ENCODE measurements around the gene NELL2.
A peak's percentile ranks its signal among the peaks of the same experiment; 100 is the strongest.

Gene NELL2

GRCh38 chr12:44697511-44697910 lies 178.6 kb downstream of the NELL2 start:
- no peaks in the 10 kb centered on the region for H3K4me1 ChIP-seq (ENCODE audit: control insufficient read depth, insufficient read depth, low read depth, low read length)
- no peaks in the 10 kb centered on the region for H3K79me1 ChIP-seq (replicated peaks; ENCODE audit: low read length, poor library complexity, severe bottlenecking)
- no peak overlapping the region for H2BK120ac ChIP-seq (ENCODE audit: low read depth, low read length)
- no peak overlapping the region for H3K9ac ChIP-seq (ENCODE audit: low read length)
- H3K4ac ChIP-seq (ENCODE audit: low read depth in 1 of 2, low read length in 2 of 2) = no peak overlapping the region
- H3K4me2 ChIP-seq (ENCODE audit: low read length, poor library complexity, severe bottlenecking) = no peak overlapping the region
- H3K27me3 ChIP-seq (ENCODE audit: control insufficient read depth in 1 of 2, insufficient read depth in 1 of 2, low read length in 2 of 2) = no peaks in the 10 kb centered on the region
- H3K4me3 ChIP-seq (ENCODE audit: insufficient read depth in 1 of 2, low read depth in 1 of 2, low read length in 2 of 2) = no peak overlapping the region
- H3K9me3 ChIP-seq (ENCODE audit: control insufficient read depth, low read length) = no peaks in the 10 kb centered on the region
- no peak overlapping the region for H3K14ac ChIP-seq (ENCODE audit: low read length in 2 of 2)
- no peak overlapping the region for H3K18ac ChIP-seq (ENCODE audit: low read depth in 1 of 2, low read length in 2 of 2)
- H3K27ac ChIP-seq (ENCODE audit: low read length, poor library complexity, severe bottlenecking) = no peak overlapping the region
- no peak overlapping the region for H4K91ac ChIP-seq (ENCODE audit: low read length)
- H2AFZ ChIP-seq (ENCODE audit: low read depth, low read length) = no peak overlapping the region
- WGBS = no CpG with 5 or more reads among the region's 2 CpGs
- no peak overlapping the region for H4K8ac ChIP-seq (ENCODE audit: low read length)
- no peak overlapping the region for H2BK5ac ChIP-seq (ENCODE audit: low read depth, low read length, poor library complexity, severe bottlenecking)
- H3K23ac ChIP-seq (ENCODE audit: low read length in 2 of 2) = no peak overlapping the region
- H2BK15ac ChIP-seq (ENCODE audit: low read depth, poor library complexity, severe bottlenecking) = no peak overlapping the region
- DNase-seq = no peak
- H3K36me3 ChIP-seq (ENCODE audit: control insufficient read depth in 1 of 2, insufficient read depth in 2 of 2, low read depth in 1 of 2, low read length in 2 of 2) = no peaks in the 10 kb centered on the region
- H2BK12ac ChIP-seq (ENCODE audit: low read length in 2 of 2) = no peak overlapping the region
- no peak overlapping the region for H2AK5ac ChIP-seq (ENCODE audit: low read length, severe bottlenecking)

GRCh38 chr12:44696542-44696941 lies 179.6 kb downstream of the NELL2 start:
- H3K4ac ChIP-seq (ENCODE audit: low read depth in 1 of 2, low read length in 2 of 2) = no peak overlapping the region
- peak; percentile 58 for DNase-seq
- H3K4me1 ChIP-seq (ENCODE audit: control insufficient read depth, insufficient read depth, low read depth, low read length) = no peaks in the 10 kb centered on the region
- H3K14ac ChIP-seq (ENCODE audit: low read length in 2 of 2) = no peak overlapping the region
- no peaks in the 10 kb centered on the region for H3K36me3 ChIP-seq (ENCODE audit: control insufficient read depth in 1 of 2, insufficient read depth in 2 of 2, low read depth in 1 of 2, low read length in 2 of 2)
- H3K9me3 ChIP-seq (ENCODE audit: control insufficient read depth, low read length) = no peaks in the 10 kb centered on the region
- no peak overlapping the region for H2AK5ac ChIP-seq (ENCODE audit: low read length, severe bottlenecking)
- no peak overlapping the region for H3K18ac ChIP-seq (ENCODE audit: low read depth in 1 of 2, low read length in 2 of 2)
- H2BK15ac ChIP-seq (ENCODE audit: low read depth, poor library complexity, severe bottlenecking) = no peak overlapping the region
- H4K91ac ChIP-seq (ENCODE audit: low read length) = no peak overlapping the region
- no peak overlapping the region for H3K9ac ChIP-seq (ENCODE audit: low read length)
- H3K4me2 ChIP-seq (ENCODE audit: low read length, poor library complexity, severe bottlenecking) = no peak overlapping the region
- no peak overlapping the region for H4K8ac ChIP-seq (ENCODE audit: low read length)
- no peak overlapping the region for H3K27ac ChIP-seq (ENCODE audit: low read length, poor library complexity, severe bottlenecking)
- H3K27me3 ChIP-seq (ENCODE audit: control insufficient read depth in 1 of 2, insufficient read depth in 1 of 2, low read length in 2 of 2) = no peaks in the 10 kb centered on the region
- no peak overlapping the region for H3K4me3 ChIP-seq (ENCODE audit: insufficient read depth in 1 of 2, low read depth in 1 of 2, low read length in 2 of 2)
- H3K23ac ChIP-seq (ENCODE audit: low read length in 2 of 2) = no peak overlapping the region
- no peaks in the 10 kb centered on the region for H3K79me1 ChIP-seq (replicated peaks; ENCODE audit: low read length, poor library complexity, severe bottlenecking)
- no peak overlapping the region for H2BK120ac ChIP-seq (ENCODE audit: low read depth, low read length)
- no peak overlapping the region for H2BK5ac ChIP-seq (ENCODE audit: low read depth, low read length, poor library complexity, severe bottlenecking)
- no peak overlapping the region for H2AFZ ChIP-seq (ENCODE audit: low read depth, low read length)
- no peak overlapping the region for H2BK12ac ChIP-seq (ENCODE audit: low read length in 2 of 2)

- H4K91ac ChIP-seq (ENCODE audit: low read length) = no peak overlapping the region
- H2BK15ac ChIP-seq (ENCODE audit: low read depth, poor library complexity, severe bottlenecking) = no peak overlapping the region
- no peaks in the 10 kb centered on the region for H3K36me3 ChIP-seq (ENCODE audit: control insufficient read depth in 1 of 2, insufficient read depth in 2 of 2, low read depth in 1 of 2, low read length in 2 of 2)
- no peak overlapping the region for H4K8ac ChIP-seq (ENCODE audit: low read length)
- no peak overlapping the region for H3K14ac ChIP-seq (ENCODE audit: low read length in 2 of 2)
- no peak overlapping the region for H3K4me2 ChIP-seq (ENCODE audit: low read length, poor library complexity, severe bottlenecking)
- H2BK5ac ChIP-seq (ENCODE audit: low read depth, low read length, poor library complexity, severe bottlenecking) = no peak overlapping the region
- H3K27ac ChIP-seq (ENCODE audit: low read length, poor library complexity, severe bottlenecking) = no peak overlapping the region
- no peaks in the 10 kb centered on the region for H3K9me3 ChIP-seq (ENCODE audit: control insufficient read depth, low read length)
- H2BK120ac ChIP-seq (ENCODE audit: low read depth, low read length) = no peak overlapping the region
- H3K79me1 ChIP-seq (replicated peaks; ENCODE audit: low read length, poor library complexity, severe bottlenecking) = no peaks in the 10 kb centered on the region
- H3K4me1 ChIP-seq (ENCODE audit: control insufficient read depth, insufficient read depth, low read depth, low read length) = no peaks in the 10 kb centered on the region
- H2AFZ ChIP-seq (ENCODE audit: low read depth, low read length) = no peak overlapping the region
- H3K23ac ChIP-seq (ENCODE audit: low read length in 2 of 2) = no peak overlapping the region
- no peak overlapping the region for H3K9ac ChIP-seq (ENCODE audit: low read length)
- no peaks in the 10 kb centered on the region for H3K27me3 ChIP-seq (ENCODE audit: control insufficient read depth in 1 of 2, insufficient read depth in 1 of 2, low read length in 2 of 2)
- H3K4me3 ChIP-seq (ENCODE audit: insufficient read depth in 1 of 2, low read depth in 1 of 2, low read length in 2 of 2) = no peak overlapping the region
- H3K18ac ChIP-seq (ENCODE audit: low read depth in 1 of 2, low read length in 2 of 2) = no peak overlapping the region
- H2BK12ac ChIP-seq (ENCODE audit: low read length in 2 of 2) = no peak overlapping the region
- H2AK5ac ChIP-seq (ENCODE audit: low read length, severe bottlenecking) = no peak overlapping the region
- 68% methylated on average over 4 of the region's 4 CpGs for WGBS
- no peak for DNase-seq
- no peak overlapping the region for H3K4ac ChIP-seq (ENCODE audit: low read depth in 1 of 2, low read length in 2 of 2)
Observed at GRCh38 chr12:44694017-44694416, 182.1 kb downstream of the NELL2 start.

GRCh38 chr12:44689587-44689986 lies 186.5 kb downstream of the NELL2 start:
- Histone ChIP-seq H3K27ac (ENCODE audit: low read length, poor library complexity, severe bottlenecking) (no peak overlapping the region), H4K8ac (ENCODE audit: low read length) (no peak overlapping the region), H3K14ac (ENCODE audit: low read length in 2 of 2) (no peak overlapping the region), H3K4ac (ENCODE audit: low read depth in 1 of 2, low read length in 2 of 2) (no peak overlapping the region), H3K23ac (ENCODE audit: low read length in 2 of 2) (no peak overlapping the region), H2AFZ (ENCODE audit: low read depth, low read length) (no peak overlapping the region), H2BK12ac (ENCODE audit: low read length in 2 of 2) (no peak overlapping the region), H3K4me1 (ENCODE audit: control insufficient read depth, insufficient read depth, low read depth, low read length) (no peaks in the 10 kb centered on the region), H3K4me2 (ENCODE audit: low read length, poor library complexity, severe bottlenecking) (no peak overlapping the region), H2BK120ac (ENCODE audit: low read depth, low read length) (no peak overlapping the region), H3K4me3 (ENCODE audit: insufficient read depth in 1 of 2, low read depth in 1 of 2, low read length in 2 of 2) (no peak overlapping the region), H3K79me1 (replicated peaks; ENCODE audit: low read length, poor library complexity, severe bottlenecking) (no peaks in the 10 kb centered on the region), H2BK15ac (ENCODE audit: low read depth, poor library complexity, severe bottlenecking) (no peak overlapping the region), H3K36me3 (ENCODE audit: control insufficient read depth in 1 of 2, insufficient read depth in 2 of 2, low read depth in 1 of 2, low read length in 2 of 2) (no peaks in the 10 kb centered on the region), H3K9me3 (ENCODE audit: control insufficient read depth, low read length) (no peaks in the 10 kb centered on the region), H3K27me3 (ENCODE audit: control insufficient read depth in 1 of 2, insufficient read depth in 1 of 2, low read length in 2 of 2) (no peaks in the 10 kb centered on the region), H2AK5ac (ENCODE audit: low read length, severe bottlenecking) (no peak overlapping the region), H4K91ac (ENCODE audit: low read length) (no peak overlapping the region), H3K18ac (ENCODE audit: low read depth in 1 of 2, low read length in 2 of 2) (no peak overlapping the region), H3K9ac (ENCODE audit: low read length) (no peak overlapping the region), H2BK5ac (ENCODE audit: low read depth, low read length, poor library complexity, severe bottlenecking) (no peak overlapping the region)
- WGBS = 77% methylated on average over 3 of the region's 3 CpGs
- DNase-seq = no peak

Measured in mesenchymal stem cell (in vitro differentiated cells and primary cell).